DND-41 (cell line): ENCODE data around the gene WNT11.

Experiments used
- ATAC-seq: fragments of 200-7000 bp; cut with Tn5 transposase; 3 replicates; pipeline ENCODE4 v1.9.1; 2021; ENCODE audit warnings: low read depth; ENCODE audit not compliant: insufficient read depth
- DNase-seq: peaks from one replicate; pipeline ENCODE4 v3.0.0-alpha.2; 2020
- H2AFZ ChIP-seq: 2 replicates; pipeline ENCODE4 v1.6.0; 2012; ENCODE audit warnings: low read depth, low read length
- H3K27ac ChIP-seq: 2 replicates; pipeline ENCODE4 v1.5.1; 2012; ENCODE audit warnings: low read length, inconsistent platforms
- H3K27me3 ChIP-seq: fragments of 200-600 bp; sonication (generic); 2 replicates; pipeline ENCODE4 v1.6.0; 2012; ENCODE audit warnings: low read length, mild to moderate bottlenecking, inconsistent platforms; ENCODE audit not compliant: insufficient read depth, poor library complexity
- H3K36me3 ChIP-seq: 2 replicates; pipeline ENCODE4 v1.5.1; 2012; ENCODE audit warnings: low read length, inconsistent platforms; ENCODE audit not compliant: insufficient read depth
- H3K4me1 ChIP-seq: 2 replicates; pipeline ENCODE4 v1.5.1; 2012; ENCODE audit warnings: mild to moderate bottlenecking, low read length; ENCODE audit not compliant: insufficient read depth
- H3K4me2 ChIP-seq: 2 replicates; pipeline ENCODE4 v1.6.0; 2012; ENCODE audit warnings: mild to moderate bottlenecking, moderate library complexity, low read length, inconsistent platforms; ENCODE audit not compliant: insufficient read depth
- H3K4me3 ChIP-seq, 2 experiments: fragments of 200-600 bp in 1 of 2; shearing (Covaris generic) in 1 of 2; 2 replicates each; pipeline ENCODE4 v1.5.1; 2012 to 2016; ENCODE audit warnings: inconsistent platforms in 2 of 2, low read length in 2 of 2, mild to moderate bottlenecking in 2 of 2, low read depth in 1 of 2, moderate library complexity in 1 of 2
- H3K79me2 ChIP-seq: 2 replicates; pipeline ENCODE4 v1.6.0; 2012; ENCODE audit warnings: low read length, inconsistent platforms; ENCODE audit not compliant: insufficient read depth
- H3K9ac ChIP-seq: 2 replicates; pipeline ENCODE4 v1.6.0; 2012; ENCODE audit warnings: low read depth, mild to moderate bottlenecking, inconsistent platforms, low read length, moderate library complexity
- H3K9me3 ChIP-seq: 2 replicates; pipeline ENCODE4 v1.5.1; 2012; ENCODE audit warnings: low read length, moderate library complexity, mild to moderate bottlenecking, inconsistent platforms; ENCODE audit not compliant: insufficient read depth, severe bottlenecking
- H4K20me1 ChIP-seq: 2 replicates; pipeline ENCODE4 v1.6.0; 2012; ENCODE audit warnings: low read length; ENCODE audit not compliant: insufficient read depth
- EZH2 ChIP-seq: IDR thresholded peaks from 3 replicates; pipeline ENCODE4 v1.6.1; 2012; ENCODE audit warnings: borderline replicate concordance, low read depth, mild to moderate bottlenecking, moderate library complexity, low read length, inconsistent platforms; ENCODE audit not compliant: severe bottlenecking
- TF ChIP-seq, protein P1 (sequence below): IDR thresholded peaks from 2 replicates; pipeline ENCODE4 v1.5.1; 2012; ENCODE audit warnings: borderline replicate concordance, low read length, moderate library complexity, mild to moderate bottlenecking; ENCODE audit not compliant: poor library complexity, severe bottlenecking; ENCODE audit errors: extremely low read depth

WNT11 gene

GRCh38 chr11:76150141-76150540 is 56.2 kb downstream of the WNT11 start:
- no peak overlapping the region for H3K27ac ChIP-seq
- peaks cover 7% of the 10 kb centered on the region; the same call in 1 of the 2 replicates for H3K4me1 ChIP-seq
- H4K20me1 ChIP-seq = no peaks in the 10 kb centered on the region
- TF ChIP-seq, protein P1, sequence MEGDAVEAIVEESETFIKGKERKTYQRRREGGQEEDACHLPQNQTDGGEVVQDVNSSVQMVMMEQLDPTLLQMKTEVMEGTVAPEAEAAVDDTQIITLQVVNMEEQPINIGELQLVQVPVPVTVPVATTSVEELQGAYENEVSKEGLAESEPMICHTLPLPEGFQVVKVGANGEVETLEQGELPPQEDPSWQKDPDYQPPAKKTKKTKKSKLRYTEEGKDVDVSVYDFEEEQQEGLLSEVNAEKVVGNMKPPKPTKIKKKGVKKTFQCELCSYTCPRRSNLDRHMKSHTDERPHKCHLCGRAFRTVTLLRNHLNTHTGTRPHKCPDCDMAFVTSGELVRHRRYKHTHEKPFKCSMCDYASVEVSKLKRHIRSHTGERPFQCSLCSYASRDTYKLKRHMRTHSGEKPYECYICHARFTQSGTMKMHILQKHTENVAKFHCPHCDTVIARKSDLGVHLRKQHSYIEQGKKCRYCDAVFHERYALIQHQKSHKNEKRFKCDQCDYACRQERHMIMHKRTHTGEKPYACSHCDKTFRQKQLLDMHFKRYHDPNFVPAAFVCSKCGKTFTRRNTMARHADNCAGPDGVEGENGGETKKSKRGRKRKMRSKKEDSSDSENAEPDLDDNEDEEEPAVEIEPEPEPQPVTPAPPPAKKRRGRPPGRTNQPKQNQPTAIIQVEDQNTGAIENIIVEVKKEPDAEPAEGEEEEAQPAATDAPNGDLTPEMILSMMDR = no peak
- no peak for TF ChIP-seq EZH2
- H2AFZ ChIP-seq = no peak overlapping the region
- no peak overlapping the region for H3K9ac ChIP-seq
- H3K79me2 ChIP-seq = no peaks in the 10 kb centered on the region
- H3K36me3 ChIP-seq = no peaks in the 10 kb centered on the region
- H3K27me3 ChIP-seq = peaks cover 8% of the 10 kb centered on the region
- H3K4me3 ChIP-seq = no peak overlapping the region
- no peak overlapping the region for H3K4me2 ChIP-seq
- no peaks in the 10 kb centered on the region for H3K9me3 ChIP-seq
- DNase-seq (no peak), ATAC-seq (no peak)

DNA sequence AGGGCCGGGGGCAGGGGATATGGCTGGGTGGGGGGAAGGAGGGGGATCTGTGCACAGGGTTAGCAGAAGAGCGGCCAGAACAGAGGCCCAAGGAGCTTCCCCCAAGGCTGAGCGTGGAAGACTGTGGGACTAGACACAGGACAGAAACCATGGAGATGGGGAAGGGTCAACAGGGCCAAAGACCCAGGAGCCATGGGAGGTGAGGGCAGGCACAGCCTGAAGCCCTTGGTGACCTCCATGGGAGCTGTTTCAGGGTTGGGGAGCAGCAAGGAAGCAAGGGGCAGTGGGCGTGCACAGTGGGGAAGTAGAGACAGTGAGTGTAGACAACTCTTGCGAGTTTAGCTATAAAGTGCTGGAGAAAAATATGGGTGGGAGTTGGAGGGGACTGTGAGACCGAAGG is 56.6 kb downstream of the WNT11 start:
- no peak overlapping the region for H3K4me3 ChIP-seq
- ATAC-seq = no peak

DNA sequence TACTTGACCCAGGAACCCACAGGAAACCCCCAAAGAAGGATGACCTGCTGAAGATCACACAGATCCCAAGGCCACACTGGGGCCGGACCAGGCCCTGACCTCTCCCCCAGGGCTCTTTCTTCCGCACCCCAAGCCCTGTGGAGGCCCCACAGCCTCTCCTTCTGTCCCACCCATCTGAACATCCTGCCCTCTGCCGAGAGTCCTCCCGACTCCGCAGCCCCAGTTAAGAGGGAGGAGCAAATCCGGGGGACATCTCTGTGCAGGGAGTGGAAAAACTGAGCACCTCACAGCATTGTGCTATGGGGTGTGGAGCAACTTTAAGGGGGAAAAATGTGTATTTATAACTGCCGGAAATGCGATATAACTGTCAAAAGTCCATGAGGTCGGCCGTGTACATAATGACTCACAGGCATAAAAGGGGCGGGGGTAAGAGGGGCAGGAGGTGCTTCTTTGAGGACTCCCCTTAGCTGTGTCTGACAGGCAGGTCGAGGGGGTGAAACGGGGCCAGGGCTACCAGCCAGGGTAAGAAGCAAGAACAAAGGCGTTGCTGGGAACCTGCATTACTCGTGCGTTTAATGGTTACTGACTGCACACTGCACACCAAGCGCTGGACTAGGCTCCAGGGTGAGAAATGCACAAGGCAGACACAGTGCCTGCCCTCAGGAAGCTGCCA is 57.2 kb downstream of the WNT11 start:
- no peak overlapping the region for H3K4me3 ChIP-seq
- H3K9ac ChIP-seq = no peak overlapping the region
- H4K20me1 ChIP-seq = no peaks in the 10 kb centered on the region
- H3K36me3 ChIP-seq = no peaks in the 10 kb centered on the region
- no peaks in the 10 kb centered on the region for H3K9me3 ChIP-seq
- no peak overlapping the region for H3K27ac ChIP-seq
- TF ChIP-seq, protein P1 = no peak
- TF ChIP-seq EZH2 = no peak
- no peak overlapping the region for H3K4me2 ChIP-seq
- ATAC-seq (no peak), DNase-seq (no peak)
- H3K27me3 ChIP-seq = peaks cover 6% of the 10 kb centered on the region
- peaks cover 7% of the 10 kb centered on the region; the same call in 1 of the 2 replicates for H3K4me1 ChIP-seq
- no peaks in the 10 kb centered on the region for H3K79me2 ChIP-seq
- H2AFZ ChIP-seq = no peak overlapping the region

More for the DNA sequence above, 56.6 kb downstream of the WNT11 start:
- H3K9ac ChIP-seq = no peak overlapping the region
- no peak overlapping the region for H2AFZ ChIP-seq
- no peak for TF ChIP-seq EZH2
- TF ChIP-seq, protein P1 = no peak
- no peaks in the 10 kb centered on the region for H3K79me2 ChIP-seq
- H3K36me3 ChIP-seq = no peaks in the 10 kb centered on the region
- no peak overlapping the region for H3K27ac ChIP-seq
- no peak for DNase-seq
- peaks cover 7% of the 10 kb centered on the region; the same call in 1 of the 2 replicates for H3K4me1 ChIP-seq
- H3K9me3 ChIP-seq = no peaks in the 10 kb centered on the region
- H3K4me2 ChIP-seq = no peak overlapping the region
- no peaks in the 10 kb centered on the region for H4K20me1 ChIP-seq
- H3K27me3 ChIP-seq = peaks cover 8% of the 10 kb centered on the region
